GM23248 (cell line): ENCODE data around the gene CTXN1. TPM values are rescaled to one million over a fixed set of nuclear protein-coding genes. Genes with fewer than 3 reads are reported as not detected.

ENCODE experiments used
- DNase-seq: peaks from one replicate; pipeline ENCODE4 v3.0.0-alpha.2; 2015
- H2AFZ ChIP-seq: fragments of 200-600 bp; sonication (generic); 2 replicates; pipeline ENCODE4 v1.6.1; 2016; ENCODE audit warnings: antibody characterized with exemption
- H3F3A ChIP-seq: fragments of 200-600 bp; sonication (generic); 2 replicates; pipeline ENCODE4 v1.6.1; 2016; ENCODE audit warnings: mild to moderate bottlenecking, antibody characterized with exemption, mixed run types; ENCODE audit not compliant: insufficient read depth
- H3K27ac ChIP-seq: fragments of 200-600 bp; sonication (generic); 2 replicates; pipeline ENCODE4 v1.5.1; 2016; ENCODE audit warnings: mild to moderate bottlenecking
- H3K27me3 ChIP-seq: fragments of 200-600 bp; sonication (generic); replicated peaks from 2 replicates; pipeline ENCODE4 v1.6.1; 2016; ENCODE audit warnings: mild to moderate bottlenecking; ENCODE audit not compliant: insufficient read depth
- H3K36me3 ChIP-seq: fragments of 200-600 bp; sonication (generic); 2 replicates; pipeline ENCODE4 v1.6.1; 2016; ENCODE audit warnings: low read depth, mild to moderate bottlenecking
- H3K4me1 ChIP-seq: fragments of 200-600 bp; sonication (generic); 2 replicates; pipeline ENCODE4 v1.6.1; 2016; ENCODE audit warnings: mild to moderate bottlenecking; ENCODE audit not compliant: insufficient read depth
- H3K4me2 ChIP-seq: fragments of 200-600 bp; sonication (generic); one replicate; pipeline ENCODE4 v1.6.1; 2016; ENCODE audit warnings: mild to moderate bottlenecking; ENCODE audit not compliant: unreplicated experiment
- H3K4me3 ChIP-seq: fragments of 200-600 bp; sonication (generic); 2 replicates; pipeline ENCODE4 v1.5.1; 2016; ENCODE audit warnings: mild to moderate bottlenecking
- H3K79me2 ChIP-seq: fragments of 200-600 bp; sonication (generic); 2 replicates; pipeline ENCODE4 v1.6.1; 2016; ENCODE audit warnings: mild to moderate bottlenecking; ENCODE audit not compliant: insufficient read depth
- H3K9ac ChIP-seq: fragments of 200-600 bp; sonication (generic); 2 replicates; pipeline ENCODE4 v1.6.1; 2016; ENCODE audit warnings: mild to moderate bottlenecking
- H3K9me2 ChIP-seq: fragments of 200-600 bp; sonication (generic); 2 replicates; pipeline ENCODE4 v1.6.1; 2016; ENCODE audit warnings: mixed run types, mild to moderate bottlenecking, moderate library complexity; ENCODE audit not compliant: insufficient read depth
- H3K9me3 ChIP-seq: fragments of 200-600 bp; sonication (generic); one replicate; pipeline ENCODE4 v1.6.1; 2017; ENCODE audit warnings: low read depth
- H4K20me1 ChIP-seq: fragments of 200-600 bp; sonication (generic); 2 replicates; pipeline ENCODE4 v1.6.0; 2016; ENCODE audit not compliant: insufficient read depth
- EZH2 ChIP-seq: fragments of 200-600 bp; sonication (generic); IDR thresholded peaks from 2 replicates; pipeline ENCODE4 v1.6.1; 2018; ENCODE audit warnings: antibody characterized with exemption, mild to moderate bottlenecking; ENCODE audit not compliant: insufficient read depth, poor library complexity, severe bottlenecking
- EZH2phosphoT487 ChIP-seq: fragments of 200-600 bp; sonication (generic); IDR thresholded peaks from 2 replicates; pipeline ENCODE4 v1.6.1; 2018; ENCODE audit warnings: antibody characterized with exemption, moderate library complexity, mild to moderate bottlenecking, low read depth; ENCODE audit not compliant: insufficient read depth
- WGBS, 2 experiments: methylation state at CpG; one replicate each; pipeline ENCODE4 v1.1.6; 2015 to 2017; ENCODE audit warnings: low lambda C conversion rate in 2 of 2, low coverage in 1 of 2; ENCODE audit errors: missing lambda C conversion rate in 2 of 2; 5-methylcytosine and 5-hydroxymethylcytosine counted together
- in situ Hi-C: fragments of 300-500 bp; cut with MboI; formaldehyde crosslinking; loops from 2 replicates; pipeline ENCODE4 v1.15.0; 2020
- polyA plus RNA-seq: library from polyadenylated mRNA; unstranded; fragments of >200 nt; fragmentation: Nextera tagmentation; extraction: Ambion mirVana; gene quantifications from 2 replicates; pipeline ENCODE4 v1.2.1, GENCODE V29; 2016
- total RNA-seq: library from RNA; depleted of rRNA; stranded (reverse); fragments of >200 nt; shearing (Covaris generic); gene quantifications from 2 replicates; pipeline ENCODE4 v1.2.3, GENCODE V29; 2014

CTXN1 gene
- total and polyA plus RNA-seq, 2 experiments from 2014 or later: 3.4 to 3.5 TPM

GRCh38 chr19:7916955-7917266 is 9.0 kb downstream of the CTXN1 start:
- peak overlapping the region; percentile 74 for H3K4me3 ChIP-seq
- no peaks in the 10 kb centered on the region for H3K79me2 ChIP-seq
- H3K4me1 ChIP-seq: 0 out of 2 replicates have a peak, but pooled peaks cover 6% of the 10 kb centered on the region
- peak overlapping the region; percentile 88 for H3K4me2 ChIP-seq
- peak overlapping the region; percentile 73 for H3K9ac ChIP-seq
- WGBS, 2 experiments: 8 to 9% methylated on average over 9 to 12 of the region's 12 CpGs
- no peaks in the 10 kb centered on the region for H3K27me3 ChIP-seq
- no peak for DNase-seq
- no peaks in the 10 kb centered on the region for H4K20me1 ChIP-seq
- peak overlapping the region; percentile 79 for H2AFZ ChIP-seq
- no peaks in the 10 kb centered on the region for H3K9me2 ChIP-seq
- no peaks in the 10 kb centered on the region; the same call in 1 of the 2 replicates for H3K36me3 ChIP-seq
- H3K9me3 ChIP-seq: no peaks in the 10 kb centered on the region
- TF ChIP-seq EZH2phosphoT487: no peak
- no peak for TF ChIP-seq EZH2
- peak overlapping the region; percentile 31 for H3K27ac ChIP-seq
- in situ Hi-C loops: no loop called here
- no peaks in the 10 kb centered on the region for H3F3A ChIP-seq

- in situ Hi-C loops: no loop called here
Observed at GRCh38 chr19:7916103-7916954, 9.6 kb downstream of the CTXN1 start.

GRCh38 chr19:7915250-7916102 is 10.5 kb downstream of the CTXN1 start:
- H2AFZ ChIP-seq: peak overlapping the region; percentile 79
- no peaks in the 10 kb centered on the region for H3F3A ChIP-seq
- H3K4me3 ChIP-seq: peak overlapping the region; percentile 74
- H3K27ac ChIP-seq: no peak overlapping the region
- H3K9me3 ChIP-seq: no peaks in the 10 kb centered on the region
- no peaks in the 10 kb centered on the region for H4K20me1 ChIP-seq
- no peaks in the 10 kb centered on the region for H3K27me3 ChIP-seq
- peak overlapping the region; percentile 88 for H3K4me2 ChIP-seq
- no peaks in the 10 kb centered on the region for H3K4me1 ChIP-seq
- no peaks in the 10 kb centered on the region for H3K79me2 ChIP-seq
- TF ChIP-seq EZH2phosphoT487 (no peak), EZH2 (no peak)
- in situ Hi-C loops: no loop called here
- H3K9me2 ChIP-seq: no peaks in the 10 kb centered on the region
- H3K36me3 ChIP-seq: no peaks in the 10 kb centered on the region; the same call in 1 of the 2 replicates
- no peak for DNase-seq
- 41 to 44% methylated on average over 23 to 24 of the region's 24 CpGs for WGBS, 2 experiments
- peak overlapping the region; percentile 73 for H3K9ac ChIP-seq

More at GRCh38 chr19:7916103-7916954, 9.6 kb downstream of the CTXN1 start:
- no peaks in the 10 kb centered on the region for H3K27me3 ChIP-seq
- 2% methylated on average over 39 to 90 of the region's 104 CpGs for WGBS, 2 experiments
- H3K9me2 ChIP-seq: no peaks in the 10 kb centered on the region
- peak overlapping the region; percentile 31; the same call in 1 of the 2 replicates for H3K27ac ChIP-seq
- H3F3A ChIP-seq: no peaks in the 10 kb centered on the region
- H3K9me3 ChIP-seq: no peaks in the 10 kb centered on the region
- H3K79me2 ChIP-seq: no peaks in the 10 kb centered on the region
- no peaks in the 10 kb centered on the region for H4K20me1 ChIP-seq
- H3K4me3 ChIP-seq: peak overlapping the region; percentile 74
- H3K4me2 ChIP-seq: peak overlapping the region; percentile 88
- 0 out of 2 replicates have a peak, but pooled peaks cover under 1% of the 10 kb centered on the region for H3K4me1 ChIP-seq
- H2AFZ ChIP-seq: peak overlapping the region; percentile 79
- no peak for TF ChIP-seq EZH2phosphoT487
- no peaks in the 10 kb centered on the region; the same call in 1 of the 2 replicates for H3K36me3 ChIP-seq
- peak overlapping the region; percentile 73 for H3K9ac ChIP-seq
- DNase-seq: peak; percentile 78

GRCh38 chr19:7914598-7915045 is 11.3 kb downstream of the CTXN1 start, which contains the start of gene TGFBR3L:
TSS of gene TGFBR3L (plus strand) at chr19:7914830.
- Histone ChIP-seq H3K9me3 (no peaks in the 10 kb centered on the region), H2AFZ (peak within 1 kb of the TSS; percentile 79; the same call in 1 of the 2 replicates), H3F3A (no peaks in the 10 kb centered on the region), H3K9ac (peak within 1 kb of the TSS; percentile 73), H4K20me1 (no peaks in the 10 kb centered on the region), H3K27me3 (no peaks in the 10 kb centered on the region), H3K9me2 (no peaks in the 10 kb centered on the region), H3K27ac (no peak within 1 kb of the TSS), H3K79me2 (no peaks in the 10 kb centered on the region), H3K4me3 (peak within 1 kb of the TSS; percentile 74), H3K36me3 (no peaks in the 10 kb centered on the region; the same call in 1 of the 2 replicates), H3K4me2 (peak within 1 kb of the TSS; percentile 88), H3K4me1 (no peaks in the 10 kb centered on the region)
- DNase-seq: no peak
- TF ChIP-seq EZH2: no peak
- no peak for TF ChIP-seq EZH2phosphoT487
- in situ Hi-C loops: no loop called here
- WGBS, 2 experiments: 60 to 61% methylated on average over 8 to 12 of the region's 12 CpGs
